Trophoblast cell (in vitro differentiated cells and primary cell): ENCODE measurements around the gene TP73. TPM values are rescaled to one million over a fixed set of nuclear protein-coding genes. Genes with fewer than 3 reads are reported as not detected.

Experiments
- DNase-seq, 2 donors: peaks; one replicate each; pipeline ENCODE4 v3.0.0-alpha.2; 2016
- H2AFZ ChIP-seq: 2 replicates; pipeline ENCODE4 v1.6.1; 2013; ENCODE audit warnings: low read length, moderate library complexity, mild to moderate bottlenecking; ENCODE audit not compliant: insufficient read depth, poor library complexity
- H2AK5ac ChIP-seq: 2 replicates; pipeline ENCODE4 v1.6.1; 2013; ENCODE audit warnings: mild to moderate bottlenecking, low read length
- H2BK120ac ChIP-seq: 2 replicates; pipeline ENCODE4 v1.6.1; 2013; ENCODE audit warnings: low read length, mild to moderate bottlenecking, moderate library complexity; ENCODE audit not compliant: insufficient read depth, poor library complexity
- H2BK12ac ChIP-seq: 2 replicates; pipeline ENCODE4 v1.6.1; 2013; ENCODE audit warnings: mild to moderate bottlenecking, low read length, moderate library complexity
- H2BK5ac ChIP-seq: 2 replicates; pipeline ENCODE4 v1.6.1; 2013; ENCODE audit warnings: low read length, low read depth, moderate library complexity, mild to moderate bottlenecking; ENCODE audit not compliant: poor library complexity
- H3K14ac ChIP-seq: 2 replicates; pipeline ENCODE4 v1.6.1; 2013; ENCODE audit warnings: mild to moderate bottlenecking, low read length
- H3K18ac ChIP-seq: 2 replicates; pipeline ENCODE4 v1.6.1; 2013; ENCODE audit warnings: mild to moderate bottlenecking, low read length
- H3K23ac ChIP-seq: 2 replicates; pipeline ENCODE4 v1.6.1; 2013; ENCODE audit warnings: low read length
- H3K27ac ChIP-seq: 2 replicates; pipeline ENCODE4 v1.5.1; 2013; ENCODE audit warnings: low read depth, mild to moderate bottlenecking, inconsistent platforms, low read length, moderate library complexity
- H3K27me3 ChIP-seq: 2 replicates; pipeline ENCODE4 v1.6.1; 2013; ENCODE audit warnings: inconsistent platforms, mild to moderate bottlenecking, low read length, moderate library complexity; ENCODE audit not compliant: insufficient read depth
- H3K36me3 ChIP-seq, 2 experiments: 1 replicate in 1 of 2; 2 replicates in 1 of 2; pipeline ENCODE4 v1.6.1; 2013; ENCODE audit warnings: low read length in 2 of 2, mild to moderate bottlenecking in 2 of 2, moderate library complexity in 1 of 2; ENCODE audit not compliant: insufficient read depth in 2 of 2, control insufficient read depth in 1 of 2
- H3K4ac ChIP-seq: 2 replicates; pipeline ENCODE4 v1.6.1; 2013; ENCODE audit warnings: low read depth, mild to moderate bottlenecking, low read length, moderate library complexity
- H3K4me1 ChIP-seq, 2 experiments: 1 replicate in 1 of 2; 2 replicates in 1 of 2; pipeline ENCODE4 v1.6.1; 2013; ENCODE audit warnings: low read length in 2 of 2, mild to moderate bottlenecking in 2 of 2, moderate library complexity in 1 of 2; ENCODE audit not compliant: insufficient read depth in 2 of 2, control insufficient read depth in 1 of 2
- H3K4me2 ChIP-seq: 2 replicates; pipeline ENCODE4 v1.6.1; 2013; ENCODE audit warnings: inconsistent platforms, mild to moderate bottlenecking, low read length, moderate library complexity
- H3K4me3 ChIP-seq: 2 replicates; pipeline ENCODE4 v1.5.1; 2013; ENCODE audit warnings: mild to moderate bottlenecking, low read depth, low read length, inconsistent platforms
- H3K79me1 ChIP-seq: one replicate; pipeline ENCODE4 v1.6.1; 2013; ENCODE audit warnings: low read length
- H3K79me2 ChIP-seq: 2 replicates; pipeline ENCODE4 v1.6.1; 2013; ENCODE audit warnings: low read length, mild to moderate bottlenecking; ENCODE audit not compliant: control insufficient read depth, insufficient read depth, poor library complexity
- H3K9ac ChIP-seq: 2 replicates; pipeline ENCODE4 v1.6.1; 2013; ENCODE audit warnings: mild to moderate bottlenecking, low read length
- H3K9me3 ChIP-seq: 2 replicates; pipeline ENCODE4 v1.6.1; 2013; ENCODE audit warnings: low read depth, mild to moderate bottlenecking, control low read depth, inconsistent platforms, low read length; ENCODE audit not compliant: insufficient read depth
- H4K12ac ChIP-seq: 2 replicates; pipeline ENCODE4 v1.6.1; 2013; ENCODE audit warnings: low read depth, mild to moderate bottlenecking, low read length, moderate library complexity
- H4K8ac ChIP-seq: 2 replicates; pipeline ENCODE4 v1.6.1; 2013; ENCODE audit warnings: low read depth, mild to moderate bottlenecking, low read length, moderate library complexity
- H4K91ac ChIP-seq: one replicate; pipeline ENCODE4 v1.6.1; 2013; ENCODE audit warnings: low read depth, mild to moderate bottlenecking, low read length, moderate library complexity
- WGBS: extraction: QIAGEN DNeasy Blood & Tissue Kit; methylation state at CpG from one replicate; pipeline ENCODE4 v1.1.7; 2013; ENCODE audit warnings: missing lambda C conversion rate; ENCODE audit not compliant: insufficient read length, insufficient coverage; ENCODE audit errors: extremely low coverage; 5-methylcytosine and 5-hydroxymethylcytosine counted together
- polyA plus RNA-seq: library from polyadenylated mRNA; stranded (reverse); fragments of 200-250 nt; gene quantifications from 2 replicates; pipeline ENCODE4 v1.2.3, GENCODE V29; 2013

Gene TP73
- 3.5 and 3.9 TPM in 2 replicates for polyA plus RNA-seq

GRCh38 chr1:3651930-3652547, at the start of gene TP73:
TSS of gene TP73 (plus strand) at chr1:3652516. CDS start at chr1:3682366, 29,850 bp downstream.
- Histone ChIP-seq H4K91ac (no peak within 1 kb of the TSS), H3K79me1 (peaks cover 3% of the 10 kb centered on the region), H3K9me3 (peaks cover 5% of the 10 kb centered on the region), H4K8ac (no peak within 1 kb of the TSS), H3K9ac (no peak within 1 kb of the TSS), H3K4me2 (peak within 1 kb of the TSS; percentile 55), H2AFZ (no peak within 1 kb of the TSS), H2AK5ac (no peak within 1 kb of the TSS), H3K36me3 (peaks cover 2% of the 10 kb centered on the region in 2 experiments), H3K4ac (no peak within 1 kb of the TSS), H4K12ac (no peak within 1 kb of the TSS), H3K4me3 (no peak within 1 kb of the TSS), H3K18ac (no peak within 1 kb of the TSS), H3K23ac (no peak within 1 kb of the TSS), H2BK12ac (no peak within 1 kb of the TSS), H3K79me2 (peaks cover 5% of the 10 kb centered on the region), H3K4me1 (peaks cover 3 to 9% of the 10 kb centered on the region in 2 experiments), H2BK5ac (no peak within 1 kb of the TSS), H2BK120ac (no peak within 1 kb of the TSS), H3K27ac (no peak within 1 kb of the TSS), H3K14ac (no peak within 1 kb of the TSS), H3K27me3 (peaks cover 45% of the 10 kb centered on the region)
- DNase-seq, result peak in 1 of 2 donors; percentile 4
- WGBS, result no CpG with 5 or more reads among the region's 80 CpGs

GRCh38 chr1:3603156-3603555, 49.2 kb upstream of the TP73 start:
- no peak overlapping the region for H2AK5ac ChIP-seq
- H4K91ac ChIP-seq, result no peak overlapping the region
- no peaks in the 10 kb centered on the region for H3K79me2 ChIP-seq
- no CpG with 5 or more reads among the region's 11 CpGs for WGBS
- DNase-seq, result no peak
- H3K9me3 ChIP-seq, result peaks cover 14% of the 10 kb centered on the region
- no peak overlapping the region for H3K18ac ChIP-seq
- H3K4me2 ChIP-seq, result no peak overlapping the region
- no peak overlapping the region for H2AFZ ChIP-seq
- no peak overlapping the region for H2BK120ac ChIP-seq
- no peak overlapping the region for H3K9ac ChIP-seq
- no peak overlapping the region for H3K14ac ChIP-seq
- H3K27me3 ChIP-seq, result no peaks in the 10 kb centered on the region
- no peaks in the 10 kb centered on the region for H3K36me3 ChIP-seq
- H2BK5ac ChIP-seq, result no peak overlapping the region
- no peak overlapping the region for H3K23ac ChIP-seq
- no peak overlapping the region for H3K27ac ChIP-seq
- H3K79me1 ChIP-seq, result no peaks in the 10 kb centered on the region
- no peak overlapping the region for H3K4ac ChIP-seq
- no peak overlapping the region for H3K4me3 ChIP-seq
- H4K12ac ChIP-seq, result no peak overlapping the region
- no peak overlapping the region for H2BK12ac ChIP-seq
- no peaks in the 10 kb centered on the region for H3K4me1 ChIP-seq
- H4K8ac ChIP-seq, result no peak overlapping the region

GRCh38 chr1:3603571-3604467, 48.5 kb upstream of the TP73 start:
- Histone ChIP-seq H2AK5ac (no peak overlapping the region), H3K79me1 (no peaks in the 10 kb centered on the region), H3K23ac (no peak overlapping the region), H3K4me2 (no peak overlapping the region), H3K79me2 (no peaks in the 10 kb centered on the region), H3K27ac (no peak overlapping the region), H2BK12ac (no peak overlapping the region), H3K18ac (no peak overlapping the region), H3K4me1 (no peaks in the 10 kb centered on the region), H3K27me3 (no peaks in the 10 kb centered on the region), H4K8ac (no peak overlapping the region), H2BK120ac (no peak overlapping the region), H3K14ac (no peak overlapping the region), H3K4me3 (no peak overlapping the region), H2AFZ (no peak overlapping the region), H4K12ac (no peak overlapping the region), H2BK5ac (no peak overlapping the region), H3K36me3 (no peaks in the 10 kb centered on the region), H4K91ac (no peak overlapping the region), H3K9me3 (peaks cover 14% of the 10 kb centered on the region), H3K9ac (no peak overlapping the region), H3K4ac (no peak overlapping the region)
- no peak for DNase-seq
- WGBS, result no CpG with 5 or more reads among the region's 29 CpGs

GRCh38 chr1:3604468-3604974, 47.8 kb upstream of the TP73 start:
- Histone ChIP-seq H4K8ac (no peak overlapping the region), H2BK5ac (no peak overlapping the region), H3K79me1 (no peaks in the 10 kb centered on the region), H3K27me3 (no peaks in the 10 kb centered on the region), H4K12ac (no peak overlapping the region), H3K14ac (no peak overlapping the region), H3K4me1 (no peaks in the 10 kb centered on the region), H3K18ac (no peak overlapping the region), H3K27ac (no peak overlapping the region), H3K9me3 (peaks cover 14% of the 10 kb centered on the region), H3K4ac (no peak overlapping the region), H2AFZ (no peak overlapping the region), H3K9ac (no peak overlapping the region), H2BK12ac (no peak overlapping the region), H3K4me3 (no peak overlapping the region), H3K4me2 (no peak overlapping the region), H2BK120ac (no peak overlapping the region), H3K23ac (no peak overlapping the region), H3K79me2 (no peaks in the 10 kb centered on the region), H2AK5ac (no peak overlapping the region), H3K36me3 (no peaks in the 10 kb centered on the region), H4K91ac (no peak overlapping the region)
- no peak for DNase-seq
- whole genome bisulfite sequencing, result no CpG with 5 or more reads among the region's 8 CpGs
